Activated naive CD4-positive, alpha-beta T cell treated with anti-CD3 and anti-CD28 coated beads, Interleukin-2, amount 10 ng/mL, durations not matched to agents 7 days and 5 days (primary cell): Measurements from ENCODE around the gene PDGFC.

ENCODE experiments used
- CTCF ChIA-PET: fragments of 350-600 bp; sonication (Branson Sonifier 250); formaldehyde crosslinking; loops from one replicate; lab custom pipeline; 2021; ENCODE audit warnings: antibody characterized with exemption; lab: Charles Lee
- DNase-seq: peaks from one replicate; pipeline ENCODE4 v3.0.0-alpha.2; 2020
- H3K27ac Mint-ChIP-seq: one replicate; pipeline ENCODE4 v1.8.0; 2021; ENCODE audit warnings: mild to moderate bottlenecking, moderate library complexity, mixed read lengths
- H3K27me3 Mint-ChIP-seq: one replicate; pipeline ENCODE4 v1.8.0; 2021; ENCODE audit warnings: mild to moderate bottlenecking, mixed read lengths
- H3K36me3 Mint-ChIP-seq: one replicate; pipeline ENCODE4 v1.8.0; 2021; ENCODE audit warnings: mixed read lengths
- H3K4me1 Mint-ChIP-seq: one replicate; pipeline ENCODE4 v1.8.0; 2021; ENCODE audit warnings: mixed read lengths
- H3K4me3 Mint-ChIP-seq: one replicate; pipeline ENCODE4 v1.8.0; 2021; ENCODE audit warnings: mild to moderate bottlenecking, moderate library complexity, mixed read lengths
- H3K9me3 Mint-ChIP-seq: one replicate; pipeline ENCODE4 v1.8.0; 2021; ENCODE audit warnings: mixed read lengths

The PDGFC gene

GRCh38 chr4:156929386-156930105 lies 42.1 kb downstream of the PDGFC start:
- Mint-ChIP-seq H3K4me1 (no peaks in the 10 kb centered on the region), H3K27me3 (no peaks in the 10 kb centered on the region), H3K27ac (no peak overlapping the region), H3K4me3 (no peak overlapping the region), H3K9me3 (peaks cover 7% of the 10 kb centered on the region), H3K36me3 (no peaks in the 10 kb centered on the region)
- CTCF ChIA-PET, result no interaction called here
- DNase-seq, result no peak

- no peak for DNase-seq
- Mint-ChIP-seq H3K27ac (no peak overlapping the region), H3K4me1 (no peaks in the 10 kb centered on the region), H3K27me3 (no peaks in the 10 kb centered on the region), H3K4me3 (no peak overlapping the region), H3K36me3 (no peaks in the 10 kb centered on the region), H3K9me3 (peaks cover 7% of the 10 kb centered on the region)
- CTCF ChIA-PET, result no interaction called here
Observed at GRCh38 chr4:156924774-156925315, 46.8 kb downstream of the PDGFC start.

GRCh38 chr4:156923525-156923924 lies 48.1 kb downstream of the PDGFC start:
- Mint-ChIP-seq H3K27me3 (no peaks in the 10 kb centered on the region), H3K36me3 (no peaks in the 10 kb centered on the region), H3K27ac (no peak overlapping the region), H3K4me1 (no peaks in the 10 kb centered on the region), H3K4me3 (no peak overlapping the region), H3K9me3 (peaks cover 7% of the 10 kb centered on the region)
- CTCF ChIA-PET, result no interaction called here
- DNase-seq, result no peak

- Mint-ChIP-seq H3K27ac (no peak overlapping the region), H3K27me3 (no peaks in the 10 kb centered on the region), H3K36me3 (no peaks in the 10 kb centered on the region), H3K9me3 (peaks cover 2% of the 10 kb centered on the region), H3K4me1 (no peaks in the 10 kb centered on the region), H3K4me3 (no peak overlapping the region)
- DNase-seq, result no peak
- CTCF ChIA-PET, result no interaction called here
Observed at GRCh38 chr4:156915221-156915620, 56.4 kb downstream of the PDGFC start.

GRCh38 chr4:156913234-156913633 lies 58.4 kb downstream of the PDGFC start:
- Mint-ChIP-seq H3K36me3 (no peaks in the 10 kb centered on the region), H3K4me3 (no peak overlapping the region), H3K27me3 (no peaks in the 10 kb centered on the region), H3K27ac (no peak overlapping the region), H3K9me3 (peaks cover 2% of the 10 kb centered on the region), H3K4me1 (no peaks in the 10 kb centered on the region)
- CTCF ChIA-PET, result no interaction called here
- no peak for DNase-seq

- no peak for DNase-seq
- CTCF ChIA-PET, result no interaction called here
- Mint-ChIP-seq H3K9me3 (peaks cover 2% of the 10 kb centered on the region), H3K4me1 (no peaks in the 10 kb centered on the region), H3K36me3 (no peaks in the 10 kb centered on the region), H3K4me3 (no peak overlapping the region), H3K27me3 (no peaks in the 10 kb centered on the region), H3K27ac (no peak overlapping the region)
Observed at GRCh38 chr4:156909010-156909409, 62.6 kb downstream of the PDGFC start.

- Mint-ChIP-seq H3K9me3 (no peaks in the 10 kb centered on the region), H3K4me3 (no peak overlapping the region), H3K36me3 (no peaks in the 10 kb centered on the region)
Observed at GRCh38 chr4:156906325-156906724, 65.3 kb downstream of the PDGFC start.

GRCh38 chr4:156901871-156902270 lies 69.7 kb downstream of the PDGFC start:
- Mint-ChIP-seq H3K4me1 (no peaks in the 10 kb centered on the region), H3K27me3 (no peaks in the 10 kb centered on the region), H3K36me3 (no peaks in the 10 kb centered on the region), H3K9me3 (peaks cover 4% of the 10 kb centered on the region), H3K27ac (no peak overlapping the region), H3K4me3 (no peak overlapping the region)
- DNase-seq, result no peak
- CTCF ChIA-PET, result no interaction called here

More at GRCh38 chr4:156906325-156906724, 65.3 kb downstream of the PDGFC start:
- no peak for DNase-seq
- no peaks in the 10 kb centered on the region for H3K4me1 Mint-ChIP-seq
- H3K27me3 Mint-ChIP-seq, result no peaks in the 10 kb centered on the region
- CTCF ChIA-PET, result no interaction called here
- no peak overlapping the region for H3K27ac Mint-ChIP-seq

GRCh38 chr4:156898373-156899117 lies 73.1 kb downstream of the PDGFC start:
- no peak overlapping the region for H3K4me3 Mint-ChIP-seq
- H3K36me3 Mint-ChIP-seq, result no peaks in the 10 kb centered on the region
- H3K4me1 Mint-ChIP-seq, result no peaks in the 10 kb centered on the region
- CTCF ChIA-PET, result no interaction called here
- peaks cover 4% of the 10 kb centered on the region for H3K9me3 Mint-ChIP-seq
- no peaks in the 10 kb centered on the region for H3K27me3 Mint-ChIP-seq
- no peak for DNase-seq
- H3K27ac Mint-ChIP-seq, result no peak overlapping the region

- no peaks in the 10 kb centered on the region for H3K36me3 Mint-ChIP-seq
- no peak overlapping the region for H3K27ac Mint-ChIP-seq
- no peaks in the 10 kb centered on the region for H3K4me1 Mint-ChIP-seq
- peaks cover 4% of the 10 kb centered on the region for H3K9me3 Mint-ChIP-seq
- no peak for DNase-seq
- CTCF ChIA-PET, result no interaction called here
- H3K27me3 Mint-ChIP-seq, result no peaks in the 10 kb centered on the region
- H3K4me3 Mint-ChIP-seq, result no peak overlapping the region
Observed at GRCh38 chr4:156896527-156896926, 75.1 kb downstream of the PDGFC start.

GRCh38 chr4:156894234-156894633 lies 77.4 kb downstream of the PDGFC start:
- Mint-ChIP-seq H3K4me1 (no peaks in the 10 kb centered on the region), H3K36me3 (no peaks in the 10 kb centered on the region), H3K27ac (no peak overlapping the region), H3K9me3 (no peaks in the 10 kb centered on the region), H3K4me3 (no peak overlapping the region), H3K27me3 (no peaks in the 10 kb centered on the region)
- no peak for DNase-seq
- CTCF ChIA-PET, result no interaction called here

- no peaks in the 10 kb centered on the region for H3K27me3 Mint-ChIP-seq
- H3K36me3 Mint-ChIP-seq, result no peaks in the 10 kb centered on the region
- H3K9me3 Mint-ChIP-seq, result no peaks in the 10 kb centered on the region
- no peak for DNase-seq
- H3K4me3 Mint-ChIP-seq, result no peak overlapping the region
- H3K4me1 Mint-ChIP-seq, result no peaks in the 10 kb centered on the region
- CTCF ChIA-PET, result no interaction called here
- H3K27ac Mint-ChIP-seq, result no peak overlapping the region
Observed at GRCh38 chr4:156892805-156893204, 78.8 kb downstream of the PDGFC start.

GRCh38 chr4:156889616-156890594 lies 81.7 kb downstream of the PDGFC start:
- no peaks in the 10 kb centered on the region for H3K4me1 Mint-ChIP-seq
- no peak for DNase-seq
- no peak overlapping the region for H3K27ac Mint-ChIP-seq
- no peaks in the 10 kb centered on the region for H3K9me3 Mint-ChIP-seq
- H3K36me3 Mint-ChIP-seq, result no peaks in the 10 kb centered on the region
- H3K4me3 Mint-ChIP-seq, result no peak overlapping the region
- H3K27me3 Mint-ChIP-seq, result no peaks in the 10 kb centered on the region
- CTCF ChIA-PET, result no interaction called here

- no peak overlapping the region for H3K27ac Mint-ChIP-seq
- H3K27me3 Mint-ChIP-seq, result no peaks in the 10 kb centered on the region
- DNase-seq, result no peak
- no peak overlapping the region for H3K4me3 Mint-ChIP-seq
- H3K4me1 Mint-ChIP-seq, result no peaks in the 10 kb centered on the region
- H3K9me3 Mint-ChIP-seq, result no peaks in the 10 kb centered on the region
- H3K36me3 Mint-ChIP-seq, result no peaks in the 10 kb centered on the region
- CTCF ChIA-PET, result no interaction called here
Observed at GRCh38 chr4:156888762-156889161, 82.8 kb downstream of the PDGFC start.
